ENCODE results near the gene C1orf159. TPM values are rescaled to one million over a fixed set of nuclear protein-coding genes. Genes with fewer than 3 reads are reported as not detected.

The C1orf159 gene
- total and polyA plus RNA-seq, 9 of the 15 experiments (the other 6 are each of a cell fraction or from before 2014, with no cell fraction given): 0.28 to 54.9 (median 10.6) TPM

GRCh38 chr1:1112237-1112985 is 3.5 kb downstream of the C1orf159 start (continued):
- TF ChIP-seq, protein P1, sequence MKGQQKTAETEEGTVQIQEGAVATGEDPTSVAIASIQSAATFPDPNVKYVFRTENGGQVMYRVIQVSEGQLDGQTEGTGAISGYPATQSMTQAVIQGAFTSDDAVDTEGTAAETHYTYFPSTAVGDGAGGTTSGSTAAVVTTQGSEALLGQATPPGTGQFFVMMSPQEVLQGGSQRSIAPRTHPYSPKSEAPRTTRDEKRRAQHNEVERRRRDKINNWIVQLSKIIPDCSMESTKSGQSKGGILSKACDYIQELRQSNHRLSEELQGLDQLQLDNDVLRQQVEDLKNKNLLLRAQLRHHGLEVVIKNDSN (CRISPR knock-in tag; IDR thresholded peaks at IDR 0.05): no peak
- TF ChIP-seq KDM4B (IDR thresholded peaks at IDR 0.05; ENCODE audit: borderline replicate concordance in 2 of 2, low read depth in 1 of 2): no peak

- in situ Hi-C loops (cut with MboI) (no loop called here), intact Hi-C loops (cut with micrococcal nuclease) (no loop called here)
- Histone ChIP-seq H3K27me3 (ENCODE audit: control insufficient read depth in 2 of 2, insufficient read depth in 2 of 2, low read length in 2 of 2) (no peaks in the 10 kb centered on the region), H3K36me3 (ENCODE audit: control insufficient read depth, insufficient read depth, low read length) (peaks cover 28% of the 10 kb centered on the region), H3K4me1 (replicated peaks in 1 of 2; ENCODE audit: control insufficient read depth in 2 of 2, insufficient read depth in 2 of 2, low read length in 2 of 2) (peaks cover 14 to 43% of the 10 kb centered on the region in 2 experiments; a peak in 4 of 5 replicates), H3K9me3 (replicated peaks; ENCODE audit: control insufficient read depth, insufficient read depth, low read depth, low read length) (peaks cover 27% of the 10 kb centered on the region), H3K4me3 (no peak overlapping the region), H2AFZ (ENCODE audit: low read depth, low read length) (no peak overlapping the region), H4K20me1 (replicated peaks; ENCODE audit: control insufficient read depth, insufficient read depth, low read length) (no peaks in the 10 kb centered on the region), H3K9me1 (ENCODE audit: control insufficient read depth, insufficient read depth, low read length) (no peaks in the 10 kb centered on the region), H3K4me2 (ENCODE audit: insufficient read depth, low read length) (no peak overlapping the region), H3K27ac (ENCODE audit: extremely low read depth, low read depth, low read length) (no peak overlapping the region), H3K9ac (ENCODE audit: insufficient read depth in 1 of 2, low read depth in 2 of 2, low read length in 2 of 2) (no peak overlapping the region), H3K79me2 (ENCODE audit: control insufficient read depth, insufficient read depth, low read length) (peaks cover 79% of the 10 kb centered on the region)
- 96% methylated on average over 28 of the region's 28 CpGs for WGBS (ENCODE audit: insufficient coverage, low coverage, missing lambda C conversion rate)
- FAIRE-seq: no peak
- TF ChIP-seq RBFOX2 (IDR thresholded peaks at IDR 0.05; ENCODE audit: low read depth, low read length) (peak; percentile 39), SREBF1 (IDR thresholded peaks at IDR 0.05; ENCODE audit: borderline replicate concordance, low read depth, low read length) (no peak)
- TF ChIP-seq, protein P2, sequence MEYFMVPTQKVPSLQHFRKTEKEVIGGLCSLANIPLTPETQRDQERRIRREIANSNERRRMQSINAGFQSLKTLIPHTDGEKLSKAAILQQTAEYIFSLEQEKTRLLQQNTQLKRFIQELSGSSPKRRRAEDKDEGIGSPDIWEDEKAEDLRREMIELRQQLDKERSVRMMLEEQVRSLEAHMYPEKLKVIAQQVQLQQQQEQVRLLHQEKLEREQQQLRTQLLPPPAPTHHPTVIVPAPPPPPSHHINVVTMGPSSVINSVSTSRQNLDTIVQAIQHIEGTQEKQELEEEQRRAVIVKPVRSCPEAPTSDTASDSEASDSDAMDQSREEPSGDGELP (CRISPR knock-in tag; IDR thresholded peaks at IDR 0.05; ENCODE audit: borderline replicate concordance): 0 out of 2 replicates have a peak, but pooled peaks have one; percentile 13
- TF ChIP-seq, protein P3, sequence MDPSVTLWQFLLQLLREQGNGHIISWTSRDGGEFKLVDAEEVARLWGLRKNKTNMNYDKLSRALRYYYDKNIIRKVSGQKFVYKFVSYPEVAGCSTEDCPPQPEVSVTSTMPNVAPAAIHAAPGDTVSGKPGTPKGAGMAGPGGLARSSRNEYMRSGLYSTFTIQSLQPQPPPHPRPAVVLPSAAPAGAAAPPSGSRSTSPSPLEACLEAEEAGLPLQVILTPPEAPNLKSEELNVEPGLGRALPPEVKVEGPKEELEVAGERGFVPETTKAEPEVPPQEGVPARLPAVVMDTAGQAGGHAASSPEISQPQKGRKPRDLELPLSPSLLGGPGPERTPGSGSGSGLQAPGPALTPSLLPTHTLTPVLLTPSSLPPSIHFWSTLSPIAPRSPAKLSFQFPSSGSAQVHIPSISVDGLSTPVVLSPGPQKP (CRISPR knock-in tag; IDR thresholded peaks at IDR 0.05): no peak
- no peak for DNase-seq (ENCODE audit: extremely low read depth in 1 of 4, low spot score in 3 of 4)
- CTCF ChIA-PET (ENCODE audit: low intra/inter-chr PET ratio): no interaction called here
- ATAC-seq: no peak
- POLR2A ChIA-PET: interaction anchor here (0.5 to 1.2 kb wide), 4 partner anchors 22 to 162 kb away, joined by 3 to 4 read pairs (median 3); partner anchors contain the start of gene UBE2J2
- BruUV-seq (replicated peaks): no TSS peak
These were observed 4.2 kb downstream of the C1orf159 start for GRCh38 chr1:1111516-1112236.
